Upper lobe of left lung (tissue), 6 donors: Measurements from ENCODE around the gene CLIC6. TPM values are rescaled to one million over a fixed set of nuclear protein-coding genes. Genes with fewer than 3 reads are reported as not detected.

Experiments
- ATAC-seq, 2 donors: fragments of 200-7000 bp; cut with Tn5 transposase; one replicate each; pipeline ENCODE4 v1.9.1; 2022; ENCODE audit warnings: mild to moderate bottlenecking in 2 of 2, moderate library complexity in 2 of 2; ENCODE audit not compliant: low FRiP score in 2 of 2
- DNase-seq, 2 donors: peaks; one replicate each; pipeline ENCODE4 v3.0.0-alpha.2; 2019 to 2020
- H3K27ac ChIP-seq, 4 donors: fragments of 200-600 bp; sonication (generic); one replicate each; pipeline ENCODE4 v1.5.1; 2016 to 2019
- H3K27me3 ChIP-seq, 4 donors: fragments of 200-600 bp; sonication (generic); one replicate each; pipeline ENCODE4 v1.5.1; 2017 to 2019
- H3K36me3 ChIP-seq, 4 donors: fragments of 200-600 bp; sonication (generic); one replicate each; pipeline ENCODE4 v1.5.1; 2016 to 2019
- H3K4me1 ChIP-seq, 4 donors: fragments of 200-600 bp; sonication (generic); one replicate each; pipeline ENCODE4 v1.5.1; 2018 to 2019
- H3K4me3 ChIP-seq, 4 donors: fragments of 200-600 bp; sonication (generic); one replicate each; pipeline ENCODE4 v1.5.1; 2017 to 2019; ENCODE audit warnings: mild to moderate bottlenecking in 2 of 4, moderate library complexity in 1 of 4
- H3K9me3 ChIP-seq, 4 donors: fragments of 200-600 bp; sonication (generic); one replicate each; pipeline ENCODE4 v1.5.1; 2018 to 2019
- EP300 ChIP-seq, 4 donors: sonication (generic); formaldehyde crosslinking; IDR thresholded peaks; one replicate each; pipeline ENCODE4 v1.5.1; 2017; ENCODE audit warnings: antibody characterized with exemption in 4 of 4, control low read depth in 2 of 4
- POLR2A ChIP-seq, 4 donors: fragments of 450-650 bp; IDR thresholded peaks; one replicate each; pipeline ENCODE4 v1.5.1; 2016 to 2017; ENCODE audit warnings: antibody characterized with exemption in 4 of 4, mild to moderate bottlenecking in 2 of 4
- POLR2AphosphoS5 ChIP-seq, 2 donors: sonication (generic); formaldehyde crosslinking; IDR thresholded peaks; one replicate each; pipeline ENCODE4 v1.5.1; 2017; ENCODE audit warnings: antibody characterized with exemption in 2 of 2
- WGBS, 2 donors: methylation state at CpG; one replicate each; pipeline ENCODE4 v1.1.5; 2017 to 2018; 5-methylcytosine and 5-hydroxymethylcytosine counted together
- total RNA-seq, 6 donors: library from RNA; depleted of rRNA in 4 of 6; stranded (reverse); fragments of >200 nt in 4 of 6; gene quantifications; one replicate each; pipeline versions ENCODE4 v1.1.0 to v1.2.1, GENCODE V29; 2016 to 2021
- TF ChIP-seq, protein P1 (sequence below), 6 experiments: fragments of 450-650 bp in 4 of 6; fragments of 200-600 bp in 2 of 6; sonication (generic) in 2 of 6; IDR thresholded peaks; one replicate each; pipeline ENCODE4 v1.5.1; 2016 to 2019; ENCODE audit warnings: antibody characterized with exemption in 6 of 6
- donor health status: DM: no; HTN: no; CAD: no; lungs with moderate emphysema.
- donor health status: DM: no; HTN: yes; CAD: no; lungs with severe emphysema.

CLIC6 gene
- total RNA-seq, 6 donors from 2014 or later, result 6.2 to 42.6 (median 13.8) TPM

DNA sequence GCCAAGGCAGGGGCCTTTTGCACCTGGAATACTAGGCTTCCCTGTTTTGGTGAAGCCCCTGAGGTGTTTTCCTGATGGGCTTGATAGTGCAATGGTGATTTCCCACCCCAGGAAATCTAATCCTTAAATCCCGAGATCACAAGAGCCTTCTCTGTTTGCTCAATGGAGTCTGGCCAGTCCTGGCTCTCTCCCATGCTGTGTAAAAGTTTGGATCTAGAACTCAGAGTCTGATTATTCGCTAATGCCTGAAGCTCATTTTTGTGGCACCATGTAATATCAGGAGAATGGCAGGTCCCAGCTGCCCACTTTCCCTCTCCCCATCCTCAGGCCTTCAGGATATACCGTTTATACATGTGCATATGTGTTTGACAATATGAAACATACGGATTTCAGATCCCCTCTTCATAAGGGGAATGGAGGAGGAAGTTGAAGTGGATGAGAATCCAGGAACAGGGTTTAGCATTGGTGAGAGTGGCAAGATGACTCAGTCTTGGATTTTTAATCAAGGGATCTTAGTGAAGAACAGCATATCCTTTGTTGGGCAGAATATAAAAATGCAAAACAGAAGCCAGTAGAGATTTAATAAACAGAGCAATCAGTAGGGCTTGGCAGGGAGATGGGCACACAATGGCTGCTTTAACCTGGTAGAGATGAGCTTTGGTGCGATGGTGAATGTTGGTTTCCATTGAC lies 62.1 kb downstream of the CLIC6 start:
- H3K27ac ChIP-seq, result peak overlapping the region in 1 of 4 donors; percentile 1
- H3K36me3 ChIP-seq, result no peaks in the 10 kb centered on the region
- WGBS, 2 donors, result 74 to 78% methylated on average over 5 of the region's 5 CpGs
- H3K4me1 ChIP-seq, result peaks cover 0 to 25% (median 3%) of the 10 kb centered on the region in 4 donors
- no peak for ATAC-seq
- TF ChIP-seq POLR2AphosphoS5 (IDR thresholded peaks at IDR 0.05), result no peak
- TF ChIP-seq, protein P1, sequence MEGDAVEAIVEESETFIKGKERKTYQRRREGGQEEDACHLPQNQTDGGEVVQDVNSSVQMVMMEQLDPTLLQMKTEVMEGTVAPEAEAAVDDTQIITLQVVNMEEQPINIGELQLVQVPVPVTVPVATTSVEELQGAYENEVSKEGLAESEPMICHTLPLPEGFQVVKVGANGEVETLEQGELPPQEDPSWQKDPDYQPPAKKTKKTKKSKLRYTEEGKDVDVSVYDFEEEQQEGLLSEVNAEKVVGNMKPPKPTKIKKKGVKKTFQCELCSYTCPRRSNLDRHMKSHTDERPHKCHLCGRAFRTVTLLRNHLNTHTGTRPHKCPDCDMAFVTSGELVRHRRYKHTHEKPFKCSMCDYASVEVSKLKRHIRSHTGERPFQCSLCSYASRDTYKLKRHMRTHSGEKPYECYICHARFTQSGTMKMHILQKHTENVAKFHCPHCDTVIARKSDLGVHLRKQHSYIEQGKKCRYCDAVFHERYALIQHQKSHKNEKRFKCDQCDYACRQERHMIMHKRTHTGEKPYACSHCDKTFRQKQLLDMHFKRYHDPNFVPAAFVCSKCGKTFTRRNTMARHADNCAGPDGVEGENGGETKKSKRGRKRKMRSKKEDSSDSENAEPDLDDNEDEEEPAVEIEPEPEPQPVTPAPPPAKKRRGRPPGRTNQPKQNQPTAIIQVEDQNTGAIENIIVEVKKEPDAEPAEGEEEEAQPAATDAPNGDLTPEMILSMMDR (IDR thresholded peaks at IDR 0.05), result no peak
- no peak for TF ChIP-seq EP300 (IDR thresholded peaks at IDR 0.05)
- TF ChIP-seq POLR2A (IDR thresholded peaks at IDR 0.05), result no peak
- H3K4me3 ChIP-seq, result no peak overlapping the region
- H3K9me3 ChIP-seq, result no peaks in the 10 kb centered on the region
- no peak for DNase-seq
- no peaks in the 10 kb centered on the region for H3K27me3 ChIP-seq

DNA sequence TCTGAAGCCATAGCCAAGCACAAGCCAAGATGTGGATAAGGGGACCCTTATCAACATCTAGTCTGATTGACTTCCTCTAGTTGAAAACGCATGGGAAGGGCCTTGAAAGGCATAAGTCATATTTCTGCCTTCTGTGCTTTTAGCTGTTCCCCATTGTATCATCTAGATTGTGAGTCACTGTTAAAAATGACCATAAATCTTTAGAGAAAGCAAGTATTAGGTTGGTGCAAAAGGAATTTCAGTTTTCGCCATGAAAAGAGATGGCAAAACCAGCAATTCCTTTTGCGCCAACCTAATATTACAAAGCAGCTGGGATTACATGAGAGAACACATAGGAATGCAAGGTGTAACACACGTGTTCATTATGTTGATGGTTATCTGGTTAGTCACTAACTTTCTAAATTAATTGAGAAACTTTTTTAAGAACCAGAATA lies 63.6 kb downstream of the CLIC6 start:
- peaks cover 0 to 25% (median 3%) of the 10 kb centered on the region in 4 donors for H3K4me1 ChIP-seq
- WGBS, 2 donors, result 81 to 88% methylated on average over 4 of the region's 4 CpGs
- no peaks in the 10 kb centered on the region for H3K27me3 ChIP-seq
- DNase-seq (no peak), ATAC-seq (no peak)
- H3K4me3 ChIP-seq, result no peak overlapping the region
- H3K9me3 ChIP-seq, result no peaks in the 10 kb centered on the region
- H3K27ac ChIP-seq, result no peak overlapping the region
- no peaks in the 10 kb centered on the region for H3K36me3 ChIP-seq
- TF ChIP-seq POLR2A (IDR thresholded peaks at IDR 0.05) (no peak), POLR2AphosphoS5 (IDR thresholded peaks at IDR 0.05) (no peak), EP300 (IDR thresholded peaks at IDR 0.05) (no peak)

DNA sequence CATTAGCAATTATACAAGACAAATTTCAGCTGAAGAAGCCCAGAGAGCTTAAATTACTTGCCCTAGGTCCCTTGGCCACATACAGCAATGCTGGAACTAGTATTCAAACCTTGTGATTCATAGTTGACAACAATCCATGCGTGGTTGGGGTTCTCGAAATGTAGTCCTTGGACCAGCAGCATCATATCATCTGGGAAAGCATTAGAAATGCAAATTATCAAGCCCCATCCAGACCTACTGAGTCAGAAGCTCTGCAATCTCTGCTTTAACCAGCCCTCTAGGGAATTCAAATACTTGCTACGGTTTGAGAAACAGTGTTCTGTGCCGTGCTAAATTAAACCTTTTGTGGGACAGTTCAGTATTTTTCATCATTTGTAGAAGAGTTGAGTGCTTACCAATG lies 65.1 kb downstream of the CLIC6 start:
- DNase-seq, result no peak
- WGBS, 2 donors, result 88 to 98% methylated on average over 4 of the region's 4 CpGs

DNA sequence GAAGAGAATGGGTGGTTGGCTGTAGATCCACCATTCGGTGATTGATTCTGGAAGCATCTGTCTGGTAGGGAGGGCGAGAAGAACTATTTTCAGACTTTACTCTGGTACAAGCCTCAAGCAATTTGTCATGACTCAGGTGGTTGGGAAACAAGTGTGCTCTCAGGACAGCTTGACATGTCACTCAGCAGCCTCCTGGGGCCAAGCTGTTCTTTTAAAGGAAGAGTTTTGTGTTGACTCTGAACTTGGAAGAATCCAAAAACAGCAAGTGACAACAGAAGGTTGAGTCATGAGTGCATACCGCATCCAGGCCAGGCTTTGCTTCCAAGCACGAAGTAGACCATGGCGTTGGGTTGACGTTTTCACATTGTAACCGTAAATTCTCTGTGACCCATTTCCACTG lies 65.9 kb downstream of the CLIC6 start:
- no peak for TF ChIP-seq POLR2A (IDR thresholded peaks at IDR 0.05)
- TF ChIP-seq POLR2AphosphoS5 (IDR thresholded peaks at IDR 0.05), result no peak
- peak in 1 of 4 donors; percentile 11 for TF ChIP-seq EP300 (IDR thresholded peaks at IDR 0.05)
- TF ChIP-seq, protein P1 (IDR thresholded peaks at IDR 0.05), result no peak
- Histone ChIP-seq H3K27me3 (no peaks in the 10 kb centered on the region), H3K4me1 (peaks cover 0 to 9% (median 0%) of the 10 kb centered on the region in 4 donors), H3K9me3 (no peaks in the 10 kb centered on the region), H3K36me3 (no peaks in the 10 kb centered on the region), H3K27ac (no peak overlapping the region), H3K4me3 (no peak overlapping the region)
- WGBS, 2 donors, result 92 to 93% methylated on average over 7 of the region's 7 CpGs
- no peak for ATAC-seq
- DNase-seq, result peak in 1 of 2 donors; percentile 46

More for the DNA sequence above, 65.1 kb downstream of the CLIC6 start:
- ATAC-seq, result no peak
- no peak overlapping the region for H3K27ac ChIP-seq
- H3K27me3 ChIP-seq, result no peaks in the 10 kb centered on the region
- H3K36me3 ChIP-seq, result no peaks in the 10 kb centered on the region
- TF ChIP-seq POLR2AphosphoS5 (IDR thresholded peaks at IDR 0.05) (no peak), EP300 (IDR thresholded peaks at IDR 0.05) (no peak), POLR2A (IDR thresholded peaks at IDR 0.05) (no peak)
- TF ChIP-seq, protein P1 (IDR thresholded peaks at IDR 0.05), result no peak
- no peak overlapping the region for H3K4me3 ChIP-seq
- peaks cover 0 to 18% (median 0%) of the 10 kb centered on the region in 4 donors for H3K4me1 ChIP-seq
- no peaks in the 10 kb centered on the region for H3K9me3 ChIP-seq

DNA sequence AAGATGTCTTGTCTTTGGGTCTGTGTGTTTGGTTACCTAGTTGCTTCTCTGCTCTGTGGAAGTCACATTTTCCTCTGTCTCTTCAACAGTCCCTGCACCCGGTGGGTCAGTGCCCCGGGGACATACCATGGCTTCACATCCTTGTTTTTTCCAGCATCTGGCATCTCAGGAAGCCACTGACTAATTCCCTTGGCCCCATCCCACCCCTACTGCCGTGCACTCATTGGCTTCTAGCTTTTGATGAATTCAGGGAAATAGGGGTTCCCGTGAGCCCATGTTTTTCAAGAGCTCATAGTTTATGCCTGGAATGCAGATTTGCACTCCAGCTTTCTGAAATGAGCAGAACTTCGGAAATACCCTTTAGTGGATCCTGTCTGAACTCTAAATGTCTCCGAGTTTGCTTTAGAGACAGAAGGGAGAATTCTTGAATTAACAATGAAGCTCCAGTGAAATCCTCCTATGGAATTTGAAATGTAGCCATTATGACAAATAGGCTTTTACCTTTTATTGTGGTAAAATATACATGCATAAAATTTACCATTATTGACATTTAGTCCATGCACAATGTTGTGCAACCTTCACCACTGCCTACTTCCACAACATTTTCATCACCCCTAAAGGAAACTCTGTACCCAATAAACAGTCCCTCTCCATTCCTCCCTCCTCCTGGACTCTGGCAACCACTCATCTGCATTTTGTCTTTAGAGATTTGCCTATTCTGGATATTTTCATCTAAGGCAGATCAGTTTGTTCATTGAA lies 67.5 kb downstream of the CLIC6 start:
- no peak for ATAC-seq
- Histone ChIP-seq H3K27ac (no peak overlapping the region), H3K4me1 (no peaks in the 10 kb centered on the region), H3K9me3 (no peaks in the 10 kb centered on the region), H3K4me3 (no peak overlapping the region), H3K27me3 (no peaks in the 10 kb centered on the region), H3K36me3 (no peaks in the 10 kb centered on the region)
- TF ChIP-seq, protein P1 (IDR thresholded peaks at IDR 0.05), result no peak
- TF ChIP-seq POLR2AphosphoS5 (IDR thresholded peaks at IDR 0.05), result no peak
- TF ChIP-seq POLR2A (IDR thresholded peaks at IDR 0.05), result no peak
- no peak for TF ChIP-seq EP300 (IDR thresholded peaks at IDR 0.05)
- WGBS, 2 donors, result 74 to 76% methylated on average over 6 of the region's 6 CpGs
- DNase-seq, result no peak
